ACHN (cell line): ENCODE data around the gene MTG2.

Experiments
- DNase-seq: peaks from one replicate; pipeline ENCODE4 v3.0.0-alpha.2; 2015
- in situ Hi-C: cut with HindIII; loops from 2 replicates; pipeline ENCODE4 v1.10.0; 2017; ENCODE audit warnings: low sequenced_read_pairs, low pct_ligation_motif_present, low pct_unique_long_range_greater_than_20kb

Gene MTG2

DNA sequence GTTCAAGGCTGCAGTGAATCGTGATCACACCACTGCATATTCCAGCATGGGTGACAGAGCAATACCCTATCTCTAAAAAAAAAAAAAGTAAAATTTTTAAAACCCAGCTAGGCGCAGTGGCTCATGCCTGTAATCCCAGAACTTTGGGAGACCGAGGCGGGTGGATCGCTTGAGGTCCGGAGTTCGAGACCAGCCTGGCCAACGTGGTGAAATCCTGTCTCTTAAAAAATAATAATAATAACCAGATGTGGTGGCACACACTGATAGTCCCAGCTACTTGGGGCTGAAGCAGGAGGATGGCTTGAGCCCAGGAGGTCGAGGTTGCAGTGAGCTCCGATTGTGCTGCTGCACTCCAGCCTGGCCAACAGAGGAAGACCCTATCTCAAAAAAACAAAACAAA, 13.5 kb downstream of the MTG2 start:
- in situ Hi-C loops = no loop called here
- no peak for DNase-seq

DNA sequence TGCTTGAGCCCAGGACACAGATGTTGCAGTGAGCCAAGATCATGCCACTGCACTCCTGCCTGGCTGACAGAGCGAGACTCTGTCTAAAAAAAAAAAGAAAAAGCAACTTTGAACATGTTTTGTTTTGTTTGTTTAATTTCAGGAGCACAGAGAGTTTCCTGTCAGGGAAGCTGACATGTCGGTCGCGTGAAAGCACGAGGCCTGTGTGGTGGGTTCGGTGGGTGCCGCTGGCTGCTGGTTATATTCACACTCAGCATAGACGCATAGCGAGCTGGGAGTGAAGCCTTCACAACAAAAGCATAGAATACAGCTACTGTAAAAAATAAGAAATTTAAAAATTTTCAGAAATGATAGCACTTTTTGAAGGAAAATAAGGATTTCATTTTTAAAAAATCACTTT, 14.5 kb downstream of the MTG2 start:
- in situ Hi-C loops = no loop called here
- DNase-seq = no peak

DNA sequence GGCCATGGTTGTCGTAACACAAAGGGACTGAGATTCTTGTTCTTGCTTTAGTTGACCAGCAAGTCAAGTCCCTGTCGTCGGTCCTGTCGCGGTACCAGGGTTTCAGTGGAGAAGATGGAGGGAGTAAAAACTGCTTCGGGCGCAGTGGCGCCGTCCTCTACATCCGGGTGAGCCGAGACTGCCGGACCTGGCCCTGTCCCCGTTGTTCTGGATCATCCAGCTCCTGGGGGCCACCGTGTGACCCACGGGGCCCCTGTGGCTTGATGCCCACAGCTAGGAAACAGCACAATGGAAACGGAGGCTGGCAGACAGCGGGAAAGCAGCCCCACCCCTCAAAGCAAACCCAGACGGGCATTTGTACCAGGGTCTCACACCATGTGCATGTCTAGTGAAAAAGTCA, 15.0 kb downstream of the MTG2 start:
- no peak for DNase-seq
- in situ Hi-C loops = no loop called here

DNA sequence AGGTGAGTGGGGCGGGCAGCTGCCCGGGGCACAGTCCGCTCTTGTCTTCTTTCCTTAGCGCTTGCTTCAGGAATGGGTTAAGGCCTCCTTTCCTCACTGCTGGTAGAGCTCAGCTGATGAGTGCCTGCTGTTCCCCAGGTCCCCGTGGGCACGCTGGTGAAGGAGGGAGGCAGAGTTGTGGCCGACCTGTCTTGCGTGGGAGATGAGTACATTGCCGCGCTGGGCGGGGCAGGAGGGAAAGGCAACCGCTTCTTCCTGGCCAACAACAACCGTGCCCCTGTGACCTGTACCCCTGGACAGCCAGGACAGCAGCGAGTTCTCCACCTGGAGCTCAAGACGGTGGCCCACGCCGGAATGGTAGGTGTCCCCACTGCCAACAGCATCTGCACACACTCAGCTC, 15.7 kb downstream of the MTG2 start:
- in situ Hi-C loops = no loop called here
- DNase-seq = no peak

DNA sequence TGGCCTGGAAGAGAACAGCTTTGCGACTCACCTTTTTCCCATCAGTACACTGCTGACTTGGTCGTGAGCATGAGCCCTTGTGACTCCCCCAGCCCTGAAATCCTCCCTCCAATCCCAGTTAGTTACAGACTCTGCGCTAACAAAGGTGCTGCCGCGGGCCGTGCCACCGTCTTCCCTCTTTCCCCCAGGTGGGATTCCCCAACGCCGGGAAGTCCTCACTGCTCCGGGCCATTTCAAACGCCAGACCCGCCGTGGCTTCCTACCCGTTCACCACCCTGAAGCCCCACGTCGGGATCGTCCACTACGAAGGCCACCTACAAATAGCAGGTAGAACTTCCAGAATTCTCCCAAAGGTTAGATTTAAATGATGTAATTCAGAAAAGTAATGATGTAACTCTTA, 16.1 kb downstream of the MTG2 start:
- in situ Hi-C loops = no loop called here
- DNase-seq = no peak

- in situ Hi-C loops = no loop called here
These were observed 17.8 kb downstream of the MTG2 start for GRCh38 chr20:62200491-62201172.

GRCh38 chr20:62201173-62202082, 18.6 kb downstream of the MTG2 start:
- no peak for DNase-seq
- in situ Hi-C loops = no loop called here

More at GRCh38 chr20:62200491-62201172, 17.8 kb downstream of the MTG2 start:
- no peak for DNase-seq

DNA sequence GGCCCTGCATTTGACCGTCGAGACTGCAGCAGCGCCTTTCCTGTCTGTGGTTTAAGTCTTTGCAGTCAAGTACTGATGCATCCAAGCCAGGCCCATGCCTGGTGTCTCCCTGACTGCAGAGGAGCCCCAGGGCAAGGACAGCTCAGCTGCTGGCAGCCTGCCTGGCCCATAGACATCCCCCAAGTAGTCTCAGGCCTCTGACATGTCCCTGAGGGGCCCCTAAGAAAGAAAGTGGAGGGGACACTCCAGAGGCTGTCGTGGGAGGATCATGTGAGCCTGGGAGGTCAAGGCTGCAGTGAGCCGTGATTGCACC, 19.2 kb downstream of the MTG2 start:
- in situ Hi-C loops = no loop called here
- DNase-seq = no peak

DNA sequence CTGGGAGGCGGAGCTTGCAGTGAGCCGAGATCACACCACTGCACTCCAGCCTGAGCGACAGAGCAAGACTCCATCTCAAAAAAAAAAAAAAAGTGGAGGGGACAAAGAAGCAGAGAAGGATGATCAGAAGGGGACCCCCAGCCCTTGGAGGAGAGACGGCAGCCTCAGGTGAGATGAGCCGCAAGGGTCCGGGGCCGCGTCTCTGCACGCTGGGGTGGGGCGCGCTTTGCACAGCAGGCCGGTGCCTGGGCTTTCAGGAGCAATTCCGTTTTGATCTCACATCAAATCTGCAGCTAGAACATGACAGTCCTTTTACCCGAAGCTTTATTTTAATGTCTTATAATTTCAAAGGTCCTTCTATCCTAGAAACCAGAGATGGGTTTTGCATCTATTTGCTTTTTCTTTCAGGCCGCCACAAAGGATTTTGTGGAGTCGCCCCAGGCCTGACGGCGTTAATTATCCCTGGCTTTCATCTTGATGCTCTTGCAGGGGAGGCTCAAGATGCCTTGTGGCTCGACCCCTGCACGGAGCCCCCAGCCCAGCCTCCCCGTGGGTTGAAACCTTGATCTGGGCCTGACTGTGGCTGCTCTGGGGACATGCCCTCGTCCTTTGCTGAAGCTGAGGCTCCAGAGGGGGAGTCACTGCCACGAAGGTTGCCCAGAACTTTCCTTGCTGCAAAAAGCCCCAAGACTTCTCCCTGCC, 20.0 kb downstream of the MTG2 start:
- DNase-seq = no peak

DNA sequence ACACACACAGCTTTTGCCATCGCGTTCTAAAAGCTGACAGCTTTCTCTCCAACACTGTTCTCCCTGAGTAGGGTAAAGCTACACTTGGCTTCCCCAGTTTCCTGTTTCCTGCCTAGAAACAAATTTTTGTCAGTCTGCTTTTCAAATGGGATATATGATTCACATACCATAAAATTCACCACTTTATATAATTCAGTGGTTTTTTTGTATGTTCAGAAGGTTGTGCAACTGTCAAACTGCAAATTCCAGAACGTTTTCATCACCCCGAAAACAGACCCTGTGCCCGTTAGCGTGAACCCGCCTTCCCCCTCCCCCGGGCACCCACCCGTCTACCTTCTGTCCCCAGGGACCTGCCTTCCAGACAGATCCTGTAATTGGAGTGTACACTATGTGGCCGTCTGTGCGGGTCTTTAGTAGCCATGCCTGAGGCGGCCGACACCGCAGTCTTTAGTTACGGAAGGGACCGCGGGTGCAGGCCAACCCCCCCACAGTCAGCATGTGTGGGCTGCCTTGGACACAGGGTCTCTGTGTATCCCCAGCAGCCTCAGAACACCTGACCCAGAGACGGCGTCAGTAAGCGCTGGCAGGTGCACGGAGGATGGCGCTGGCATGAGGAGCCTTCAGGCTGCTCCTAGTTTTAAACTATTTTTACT, 20.7 kb downstream of the MTG2 start:
- in situ Hi-C loops = no loop called here
- no peak for DNase-seq

More for the DNA sequence above, 20.0 kb downstream of the MTG2 start:
- in situ Hi-C loops = no loop called here

GRCh38 chr20:62205618-62206387, 23.0 kb downstream of the MTG2 start:
- in situ Hi-C loops = no loop called here
- DNase-seq = no peak

- in situ Hi-C loops = no loop called here
These were observed 23.6 kb downstream of the MTG2 start for GRCh38 chr20:62206388-62206775.

DNA sequence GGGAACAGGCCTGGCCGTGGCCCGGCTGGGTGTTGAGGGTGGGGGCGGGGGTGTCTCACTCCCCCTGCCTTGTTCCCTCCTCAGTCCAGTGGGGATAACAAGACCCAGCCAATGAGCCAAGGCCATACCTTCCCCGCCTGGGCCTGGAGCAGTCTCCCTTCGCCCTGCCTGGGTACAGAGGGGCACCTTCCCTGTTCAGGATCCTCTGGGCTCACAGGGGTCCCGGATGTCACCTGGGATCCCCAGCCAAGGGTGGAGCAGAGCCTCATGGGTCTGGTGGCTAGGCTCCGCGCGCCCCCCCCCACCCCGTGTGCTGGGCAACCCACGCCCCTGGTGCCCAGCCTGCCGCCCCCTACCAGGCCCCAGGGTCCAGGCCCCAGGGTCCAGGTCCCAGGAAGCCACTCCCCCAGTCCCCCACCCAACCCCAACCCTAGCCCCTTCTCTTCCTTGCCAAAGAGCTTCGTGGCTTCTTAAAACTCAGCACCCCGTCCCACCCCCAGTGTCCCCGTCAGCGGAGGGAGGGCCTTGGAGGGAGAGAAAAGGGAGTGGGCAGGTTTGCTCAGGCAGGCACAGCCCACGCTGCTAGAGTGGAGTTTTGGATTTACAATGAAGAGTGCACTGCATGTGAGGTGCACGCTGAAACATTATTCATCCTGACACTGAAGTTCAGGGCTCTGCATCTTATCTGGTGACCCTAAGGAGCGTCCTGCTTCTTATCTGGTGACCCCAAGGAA, 25.4 kb downstream of the MTG2 start:
- DNase-seq = no peak
- in situ Hi-C loops = no loop called here

More at GRCh38 chr20:62206388-62206775, 23.6 kb downstream of the MTG2 start:
- no peak for DNase-seq

DNA sequence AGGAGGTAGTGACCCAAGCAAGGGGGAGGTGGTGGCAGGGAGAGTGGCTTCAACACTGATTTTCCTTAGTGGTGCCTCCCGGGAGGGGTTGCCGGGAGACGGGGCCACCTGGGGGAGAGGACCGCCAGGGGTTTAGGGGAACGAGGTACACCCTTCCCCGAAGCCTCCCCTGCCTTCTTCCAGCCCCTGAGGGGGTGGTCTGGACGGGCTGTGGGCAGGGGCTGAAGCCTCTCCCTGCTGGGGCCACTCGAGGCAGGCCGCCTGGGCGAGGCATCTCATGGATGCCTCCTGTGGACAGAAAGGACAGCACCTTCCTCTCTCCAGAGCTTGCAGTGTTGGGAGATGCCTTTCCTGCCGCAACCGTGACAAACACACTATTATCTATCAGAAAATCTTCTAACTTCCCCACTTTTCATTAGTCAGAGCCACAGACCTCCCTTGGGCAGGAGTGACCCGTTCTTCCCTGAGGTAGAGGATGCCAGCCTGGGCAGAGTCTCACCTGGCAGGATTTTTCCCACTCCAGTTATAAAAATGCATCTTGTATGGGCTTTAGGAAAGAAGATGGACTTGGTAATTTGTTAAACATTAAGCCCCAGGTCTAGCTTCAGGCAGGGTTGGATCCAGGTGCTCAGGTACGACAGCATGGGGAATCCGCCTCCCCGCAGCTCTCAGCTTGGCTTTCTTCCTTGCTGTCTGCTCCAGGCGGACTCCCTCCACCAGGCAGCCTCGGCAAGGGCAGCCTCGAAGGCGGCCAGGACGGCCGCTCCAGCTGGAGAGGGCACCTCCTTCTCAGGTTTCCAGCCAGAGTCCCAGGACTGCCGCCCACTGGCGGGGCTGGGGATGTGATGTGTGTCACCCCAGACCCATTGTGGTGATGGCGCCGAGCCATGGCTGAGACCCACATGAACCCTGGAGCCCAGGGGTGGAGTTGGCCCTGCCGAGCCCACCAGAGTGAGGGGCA, 26.2 kb downstream of the MTG2 start:
- in situ Hi-C loops = no loop called here
- no peak for DNase-seq

GRCh38 chr20:62209850-62210495, 27.1 kb downstream of the MTG2 start:
- DNase-seq = no peak
- in situ Hi-C loops = no loop called here

GRCh38 chr20:62210496-62210855, 27.6 kb downstream of the MTG2 start:
- in situ Hi-C loops = no loop called here
- no peak for DNase-seq
